Neural progenitor cell (in vitro differentiated cells): Measurements from ENCODE around the gene NKAIN1. TPM values are rescaled to one million over a fixed set of nuclear protein-coding genes. Genes with fewer than 3 reads are reported as not detected.
"Not testable (repeated sequence)": the region's sequence is repeated elsewhere in the genome, so short reads cannot be mapped to it uniquely, and the experiment has no call there.

Source experiments
- DNase-seq: peaks from one replicate; pipeline ENCODE4 v3.0.0-alpha.2; 2016; ENCODE audit warnings: low spot score
- H2AFZ ChIP-seq: fragments of 200-600 bp; sonication (generic); replicated peaks from 2 replicates; pipeline ENCODE4 v1.6.1; 2016; ENCODE audit warnings: antibody characterized with exemption
- H3F3A ChIP-seq: fragments of 200-600 bp; sonication (generic); 2 replicates; pipeline ENCODE4 v1.6.1; 2016; ENCODE audit warnings: antibody characterized with exemption, low read depth
- H3K27ac ChIP-seq: fragments of 200-600 bp; sonication (generic); 2 replicates; pipeline ENCODE4 v1.5.1; 2016; ENCODE audit warnings: mild to moderate bottlenecking
- H3K27me3 ChIP-seq: fragments of 200-600 bp; sonication (generic); 2 replicates; pipeline ENCODE4 v1.6.1; 2016; ENCODE audit warnings: mild to moderate bottlenecking, moderate library complexity
- H3K36me3 ChIP-seq: fragments of 200-600 bp; sonication (generic); 2 replicates; pipeline ENCODE4 v1.5.1; 2016
- H3K4me1 ChIP-seq: fragments of 200-600 bp; sonication (generic); 2 replicates; pipeline ENCODE4 v1.6.1; 2016; ENCODE audit warnings: mixed run types
- H3K4me2 ChIP-seq: fragments of 200-600 bp; sonication (generic); 2 replicates; pipeline ENCODE4 v1.6.1; 2016
- H3K4me3 ChIP-seq: fragments of 200-600 bp; sonication (generic); 2 replicates; pipeline ENCODE4 v1.5.1; 2016
- H3K79me2 ChIP-seq: fragments of 200-600 bp; sonication (generic); 2 replicates; pipeline ENCODE4 v1.6.1; 2016; ENCODE audit warnings: low read depth
- H3K9ac ChIP-seq: fragments of 200-600 bp; sonication (generic); 2 replicates; pipeline ENCODE4 v1.6.1; 2016
- H3K9me3 ChIP-seq: fragments of 200-600 bp; sonication (generic); 2 replicates; pipeline ENCODE4 v1.5.1; 2016; ENCODE audit warnings: low read depth
- H4K20me1 ChIP-seq: fragments of 200-600 bp; sonication (generic); 2 replicates; pipeline ENCODE4 v1.6.1; 2016; ENCODE audit warnings: low read depth
- H3K27ac Mint-ChIP-seq: 3 replicates; pipeline ENCODE4 v1.8.0; 2021; ENCODE audit warnings: mixed read lengths
- H3K27me3 Mint-ChIP-seq: 2 replicates; pipeline ENCODE4 v1.8.0; 2022; ENCODE audit warnings: low read depth, mild to moderate bottlenecking, inconsistent platforms, moderate library complexity, mixed read lengths; ENCODE audit not compliant: insufficient read depth
- H3K36me3 Mint-ChIP-seq: 3 replicates; pipeline ENCODE4 v1.8.0; 2021; ENCODE audit warnings: mixed read lengths
- H3K4me1 Mint-ChIP-seq: 3 replicates; pipeline ENCODE4 v1.8.0; 2021; ENCODE audit warnings: mixed read lengths
- H3K4me3 Mint-ChIP-seq: 3 replicates; pipeline ENCODE4 v1.8.0; 2021; ENCODE audit warnings: mild to moderate bottlenecking, moderate library complexity, mixed read lengths
- H3K9me3 Mint-ChIP-seq: 3 replicates; pipeline ENCODE4 v1.8.0; 2020; ENCODE audit warnings: mixed read lengths
- EZH2 ChIP-seq: fragments of 200-600 bp; sonication (generic); IDR thresholded peaks from 2 replicates; pipeline ENCODE4 v1.6.1; 2017; ENCODE audit warnings: antibody characterized with exemption, mild to moderate bottlenecking, moderate library complexity
- EZH2phosphoT487 ChIP-seq: fragments of 200-600 bp; sonication (generic); IDR thresholded peaks from 2 replicates; pipeline ENCODE4 v1.6.1; 2017; ENCODE audit warnings: antibody characterized with exemption
- total RNA-seq: library from RNA; depleted of rRNA; stranded (reverse); fragments of >200 nt; gene quantifications from 2 replicates; pipeline ENCODE4 v1.2.3, GENCODE V29; 2015; ENCODE audit warnings: low replicate concordance
- TF ChIP-seq, protein P1 (sequence below): fragments of 200-600 bp; sonication (generic); IDR thresholded peaks from 2 replicates; pipeline ENCODE4 v1.5.1; 2017; ENCODE audit warnings: antibody characterized with exemption, mild to moderate bottlenecking

The NKAIN1 gene
- total RNA-seq = 14.5 and 24.0 TPM in 2 replicates

GRCh38 chr1:31239653-31240241 is at the start of gene NKAIN1:
Gene NKAIN1, minus strand, starts transcription at chr1:31239887. Its CDS starts 340 bp downstream, at chr1:31239547.
- Mint-ChIP-seq H3K27ac (peak within 1 kb of the TSS; percentile 67), H3K4me3 (peak within 1 kb of the TSS; percentile 93), H3K27me3 (peaks cover 10% of the 10 kb centered on the region), H3K36me3 (no peaks in the 10 kb centered on the region), H3K4me1 (peaks cover 44% of the 10 kb centered on the region), H3K9me3 (no peaks in the 10 kb centered on the region)
- Histone ChIP-seq H3K9me3 (no peaks in the 10 kb centered on the region), H2AFZ (peak within 1 kb of the TSS; percentile 86), H3F3A (peaks cover 18% of the 10 kb centered on the region), H3K4me2 (peak within 1 kb of the TSS; percentile 97), H3K4me3 (peak within 1 kb of the TSS; percentile 71), H3K79me2 (peaks cover 2% of the 10 kb centered on the region), H3K36me3 (no peaks in the 10 kb centered on the region), H3K4me1 (peaks cover 13% of the 10 kb centered on the region), H3K27ac (no peak within 1 kb of the TSS), H3K27me3 (peaks cover 36% of the 10 kb centered on the region), H3K9ac (no peak within 1 kb of the TSS), H4K20me1 (peaks cover 17% of the 10 kb centered on the region)
- TF ChIP-seq EZH2 = no peak
- TF ChIP-seq, protein P1, sequence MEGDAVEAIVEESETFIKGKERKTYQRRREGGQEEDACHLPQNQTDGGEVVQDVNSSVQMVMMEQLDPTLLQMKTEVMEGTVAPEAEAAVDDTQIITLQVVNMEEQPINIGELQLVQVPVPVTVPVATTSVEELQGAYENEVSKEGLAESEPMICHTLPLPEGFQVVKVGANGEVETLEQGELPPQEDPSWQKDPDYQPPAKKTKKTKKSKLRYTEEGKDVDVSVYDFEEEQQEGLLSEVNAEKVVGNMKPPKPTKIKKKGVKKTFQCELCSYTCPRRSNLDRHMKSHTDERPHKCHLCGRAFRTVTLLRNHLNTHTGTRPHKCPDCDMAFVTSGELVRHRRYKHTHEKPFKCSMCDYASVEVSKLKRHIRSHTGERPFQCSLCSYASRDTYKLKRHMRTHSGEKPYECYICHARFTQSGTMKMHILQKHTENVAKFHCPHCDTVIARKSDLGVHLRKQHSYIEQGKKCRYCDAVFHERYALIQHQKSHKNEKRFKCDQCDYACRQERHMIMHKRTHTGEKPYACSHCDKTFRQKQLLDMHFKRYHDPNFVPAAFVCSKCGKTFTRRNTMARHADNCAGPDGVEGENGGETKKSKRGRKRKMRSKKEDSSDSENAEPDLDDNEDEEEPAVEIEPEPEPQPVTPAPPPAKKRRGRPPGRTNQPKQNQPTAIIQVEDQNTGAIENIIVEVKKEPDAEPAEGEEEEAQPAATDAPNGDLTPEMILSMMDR = no peak
- no peak for TF ChIP-seq EZH2phosphoT487
- peak; percentile 91 for DNase-seq

DNA sequence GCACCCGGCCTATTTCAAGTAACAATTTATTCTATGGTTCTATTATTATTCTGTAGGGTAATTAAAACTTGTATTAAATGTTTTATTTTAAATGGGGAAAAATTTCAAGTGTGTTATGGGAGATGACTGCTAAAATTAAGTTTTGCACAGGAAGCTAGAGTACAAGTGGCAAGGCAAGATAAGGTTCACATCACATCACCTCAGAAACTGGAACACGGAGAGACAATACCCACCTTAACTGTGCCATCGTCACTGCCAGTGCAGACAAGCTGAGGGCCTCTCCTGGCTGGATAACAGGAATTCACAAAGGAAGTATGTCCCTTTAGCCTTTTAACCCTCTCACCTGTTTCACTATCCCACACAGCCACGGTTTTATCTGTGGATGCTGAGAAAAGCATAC is 49.3 kb upstream of the NKAIN1 start:
- no peak overlapping the region for H3K9ac ChIP-seq
- TF ChIP-seq, protein P1 = no peak
- TF ChIP-seq EZH2 (no peak), EZH2phosphoT487 (no peak)
- H3K36me3 ChIP-seq = peaks cover 4% of the 10 kb centered on the region
- H3K9me3 Mint-ChIP-seq = no peaks in the 10 kb centered on the region
- peaks cover 2% of the 10 kb centered on the region for H3K27me3 Mint-ChIP-seq
- no peaks in the 10 kb centered on the region for H3K4me1 Mint-ChIP-seq
- no peak overlapping the region for H3K4me3 ChIP-seq
- H2AFZ ChIP-seq = no peak overlapping the region
- no peaks in the 10 kb centered on the region for H3K4me1 ChIP-seq
- H3K4me3 Mint-ChIP-seq = no peak overlapping the region
- no peak overlapping the region for H3K27ac ChIP-seq
- peaks cover 17% of the 10 kb centered on the region for H3K36me3 Mint-ChIP-seq
- no peaks in the 10 kb centered on the region for H3K27me3 ChIP-seq
- peaks cover 19% of the 10 kb centered on the region for H3K79me2 ChIP-seq
- peaks cover 6% of the 10 kb centered on the region for H3F3A ChIP-seq
- no peaks in the 10 kb centered on the region for H3K9me3 ChIP-seq
- H3K27ac Mint-ChIP-seq = no peak overlapping the region
- H3K4me2 ChIP-seq = no peak overlapping the region
- H4K20me1 ChIP-seq = no peaks in the 10 kb centered on the region
- DNase-seq = no peak

DNA sequence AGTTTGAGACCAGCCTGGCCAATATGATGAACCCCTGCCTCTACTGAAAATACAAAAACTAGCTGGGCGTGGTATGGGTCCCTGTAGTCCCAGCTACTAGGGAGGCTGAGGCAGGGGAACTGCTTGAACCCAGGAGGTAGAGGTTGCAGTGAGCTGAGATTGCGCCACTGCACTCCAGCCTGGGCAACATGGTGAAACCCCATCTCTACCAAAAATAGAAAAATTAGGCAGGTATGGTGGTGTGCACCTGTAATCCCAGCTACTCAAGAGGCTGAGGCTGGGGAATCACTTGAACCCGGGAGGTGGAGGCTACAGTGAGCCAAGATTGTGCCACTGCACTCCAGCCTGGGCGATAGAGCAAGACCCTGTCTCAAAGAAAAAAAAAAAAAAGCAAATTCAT is 48.1 kb upstream of the NKAIN1 start:
- H3K36me3 Mint-ChIP-seq = peaks cover 21% of the 10 kb centered on the region
- not testable (repeated sequence) for H3K27ac Mint-ChIP-seq, DNase-seq

DNA sequence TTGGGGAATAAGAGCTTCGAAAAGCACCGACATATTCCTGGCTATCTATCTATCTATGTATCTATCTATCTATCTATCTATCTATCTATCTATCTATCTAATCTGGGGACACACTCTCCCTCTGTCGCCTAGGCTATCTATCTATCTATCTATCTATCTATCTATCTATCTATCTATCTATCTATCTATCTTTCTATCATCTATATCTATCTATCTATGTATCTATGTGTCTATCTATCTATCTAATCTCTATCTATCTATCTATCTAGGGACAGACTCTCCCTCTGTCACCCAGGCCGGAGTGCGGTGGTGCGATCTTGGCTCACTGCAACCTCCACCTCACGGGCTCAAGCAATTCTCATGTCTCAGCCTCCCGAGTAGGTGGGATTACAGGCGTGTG is 42.7 kb upstream of the NKAIN1 start:
- not testable (repeated sequence) for H3K4me3 Mint-ChIP-seq, H3K27me3 ChIP-seq, H3K4me1 Mint-ChIP-seq, H4K20me1 ChIP-seq, H3K4me1 ChIP-seq, H3K4me3 ChIP-seq, H3K27me3 Mint-ChIP-seq, H3K27ac Mint-ChIP-seq, H3F3A ChIP-seq, H3K27ac ChIP-seq, H3K9ac ChIP-seq, H3K4me2 ChIP-seq, H3K9me3 ChIP-seq, H3K9me3 Mint-ChIP-seq, DNase-seq, H2AFZ ChIP-seq
- peaks cover 37% of the 10 kb centered on the region for H3K36me3 Mint-ChIP-seq
- H3K36me3 ChIP-seq = peaks cover 25% of the 10 kb centered on the region
- H3K79me2 ChIP-seq = peaks cover 13% of the 10 kb centered on the region

More for the DNA sequence above, 48.1 kb upstream of the NKAIN1 start:
- not testable (repeated sequence) for H3K4me3 Mint-ChIP-seq, H3K4me1 Mint-ChIP-seq, H3K4me2 ChIP-seq, H3K79me2 ChIP-seq, H3K4me3 ChIP-seq, H3K36me3 ChIP-seq, H3K27me3 ChIP-seq, H2AFZ ChIP-seq, H3K9me3 Mint-ChIP-seq, H3K27me3 Mint-ChIP-seq, H3F3A ChIP-seq, H3K27ac ChIP-seq, H3K9ac ChIP-seq, H4K20me1 ChIP-seq, H3K4me1 ChIP-seq, H3K9me3 ChIP-seq
